Renal pelvis (tissue), 4 donors: ENCODE measurements around the gene NEDD4. TPM values are rescaled to one million over a fixed set of nuclear protein-coding genes. Genes with fewer than 3 reads are reported as not detected.
"Not testable (repeated sequence)": the region's sequence is repeated elsewhere in the genome, so short reads cannot be mapped to it uniquely, and the experiment has no call there.

Source experiments
- DNase-seq: peaks from one replicate; pipeline ENCODE4 v3.0.0-alpha.2; 2013
- polyA plus RNA-seq, 3 donors: library from polyadenylated mRNA; unstranded; fragments of 120-200 nt; gene quantifications; one replicate each; pipeline ENCODE4 v1.2.1, GENCODE V29; 2013; ENCODE audit not compliant: insufficient read length in 3 of 3

Gene NEDD4
- polyA plus RNA-seq, 3 donors, result 13.1 to 15.5 (median 15.0) TPM

GRCh38 chr15:56014677-56015076, 21.3 kb upstream of the NEDD4 start:
- no peak for DNase-seq

- not testable (repeated sequence) for DNase-seq
These were observed 13.6 kb upstream of the NEDD4 start for GRCh38 chr15:56007053-56007452.

- DNase-seq, result not testable (repeated sequence)
These were observed 13.0 kb upstream of the NEDD4 start for GRCh38 chr15:56006371-56006770.

- DNase-seq, result not testable (repeated sequence)
These were observed 10.9 kb upstream of the NEDD4 start for GRCh38 chr15:56004281-56004680.

- DNase-seq, result not testable (repeated sequence)
These were observed 10.4 kb upstream of the NEDD4 start for GRCh38 chr15:56003777-56004176.

GRCh38 chr15:56003277-56003676, 9.9 kb upstream of the NEDD4 start:
- not testable (repeated sequence) for DNase-seq

- DNase-seq, result no peak
These were observed 8.2 kb upstream of the NEDD4 start for GRCh38 chr15:56001471-56002078.

GRCh38 chr15:55999658-56000057, 6.2 kb upstream of the NEDD4 start:
- no peak for DNase-seq

GRCh38 chr15:55998478-55998877, 5.1 kb upstream of the NEDD4 start:
- DNase-seq, result no peak

GRCh38 chr15:55993804-55994560, 570 bp upstream of the NEDD4 start:
- peak; percentile 51 for DNase-seq

GRCh38 chr15:55992769-55993110, 672 bp downstream of the NEDD4 start:
- no peak for DNase-seq

- DNase-seq, result no peak
These were observed 1.3 kb downstream of the NEDD4 start for GRCh38 chr15:55991802-55992768.

- no peak for DNase-seq
These were observed 2.4 kb downstream of the NEDD4 start for GRCh38 chr15:55990998-55991397.

- DNase-seq, result no peak
These were observed 2.9 kb downstream of the NEDD4 start for GRCh38 chr15:55990516-55990915.

- no peak for DNase-seq
These were observed 4.0 kb downstream of the NEDD4 start for GRCh38 chr15:55989383-55989782.

GRCh38 chr15:55981582-55982249, 11.7 kb downstream of the NEDD4 start:
- DNase-seq, result no peak

- DNase-seq, result no peak
These were observed 12.9 kb downstream of the NEDD4 start for GRCh38 chr15:55980511-55980910.

GRCh38 chr15:55977231-55977630, 16.2 kb downstream of the NEDD4 start:
- no peak for DNase-seq

GRCh38 chr15:55970286-55970685, 23.1 kb downstream of the NEDD4 start:
- DNase-seq, result no peak

GRCh38 chr15:55969582-55969981, 23.8 kb downstream of the NEDD4 start:
- DNase-seq, result no peak

- DNase-seq, result no peak
These were observed 24.5 kb downstream of the NEDD4 start for GRCh38 chr15:55968923-55969322.

- DNase-seq, result no peak
These were observed 28.3 kb downstream of the NEDD4 start for GRCh38 chr15:55965091-55965490.
